Activated naive CD4-positive, alpha-beta T cell treated with anti-CD3 and anti-CD28 coated beads, Interleukin-2, amount 10 ng/mL, durations not matched to agents 7 days and 5 days (primary cell): ENCODE data around the gene MEAF6.
A peak's percentile ranks its signal among the peaks of the same experiment; 100 is the strongest.

Source experiments
- CTCF ChIA-PET: fragments of 350-600 bp; sonication (Branson Sonifier 250); formaldehyde crosslinking; loops from one replicate; lab custom pipeline; 2021; ENCODE audit warnings: antibody characterized with exemption; lab: Charles Lee
- DNase-seq: peaks from one replicate; pipeline ENCODE4 v3.0.0-alpha.2; 2020
- H3K27ac Mint-ChIP-seq: one replicate; pipeline ENCODE4 v1.8.0; 2021; ENCODE audit warnings: mild to moderate bottlenecking, moderate library complexity, mixed read lengths
- H3K27me3 Mint-ChIP-seq: one replicate; pipeline ENCODE4 v1.8.0; 2021; ENCODE audit warnings: mild to moderate bottlenecking, mixed read lengths
- H3K36me3 Mint-ChIP-seq: one replicate; pipeline ENCODE4 v1.8.0; 2021; ENCODE audit warnings: mixed read lengths
- H3K4me1 Mint-ChIP-seq: one replicate; pipeline ENCODE4 v1.8.0; 2021; ENCODE audit warnings: mixed read lengths
- H3K4me3 Mint-ChIP-seq: one replicate; pipeline ENCODE4 v1.8.0; 2021; ENCODE audit warnings: mild to moderate bottlenecking, moderate library complexity, mixed read lengths
- H3K9me3 Mint-ChIP-seq: one replicate; pipeline ENCODE4 v1.8.0; 2021; ENCODE audit warnings: mixed read lengths

MEAF6 gene

GRCh38 chr1:37469386-37469785, 45.2 kb downstream of the MEAF6 start:
- H3K36me3 Mint-ChIP-seq: no peaks in the 10 kb centered on the region
- H3K9me3 Mint-ChIP-seq: no peaks in the 10 kb centered on the region
- no peak overlapping the region for H3K27ac Mint-ChIP-seq
- no peak for DNase-seq
- H3K27me3 Mint-ChIP-seq: no peaks in the 10 kb centered on the region
- H3K4me1 Mint-ChIP-seq: peaks cover 38% of the 10 kb centered on the region
- no peak overlapping the region for H3K4me3 Mint-ChIP-seq
- CTCF ChIA-PET: interaction anchor here (1.1 to 8.4 kb wide), 4 partner anchors 12 to 215 kb away, joined by 3 to 78 read pairs (median 4); no protein-coding TSS in a partner anchor

- CTCF ChIA-PET: interaction anchor here (0.7 to 1.5 kb wide), 3 partner anchors 9 to 20 kb away, joined by 3 to 6 read pairs (median 4); no protein-coding TSS in a partner anchor
- Mint-ChIP-seq H3K9me3 (no peaks in the 10 kb centered on the region), H3K27ac (no peak overlapping the region), H3K27me3 (no peaks in the 10 kb centered on the region), H3K4me1 (peaks cover 29% of the 10 kb centered on the region), H3K4me3 (no peak overlapping the region), H3K36me3 (no peaks in the 10 kb centered on the region)
- DNase-seq: no peak
Measured at GRCh38 chr1:37468037-37468436, 46.5 kb downstream of the MEAF6 start.

GRCh38 chr1:37465593-37466517, 48.7 kb downstream of the MEAF6 start:
- Mint-ChIP-seq H3K27me3 (no peaks in the 10 kb centered on the region), H3K4me3 (no peak overlapping the region), H3K4me1 (peaks cover 11% of the 10 kb centered on the region), H3K27ac (no peak overlapping the region), H3K9me3 (no peaks in the 10 kb centered on the region), H3K36me3 (no peaks in the 10 kb centered on the region)
- CTCF ChIA-PET: interaction anchor here (1.0 to 4.5 kb wide), 5 partner anchors 10 to 216 kb away, joined by 3 to 36 read pairs (median 7); no protein-coding TSS in a partner anchor
- DNase-seq: no peak

DNA sequence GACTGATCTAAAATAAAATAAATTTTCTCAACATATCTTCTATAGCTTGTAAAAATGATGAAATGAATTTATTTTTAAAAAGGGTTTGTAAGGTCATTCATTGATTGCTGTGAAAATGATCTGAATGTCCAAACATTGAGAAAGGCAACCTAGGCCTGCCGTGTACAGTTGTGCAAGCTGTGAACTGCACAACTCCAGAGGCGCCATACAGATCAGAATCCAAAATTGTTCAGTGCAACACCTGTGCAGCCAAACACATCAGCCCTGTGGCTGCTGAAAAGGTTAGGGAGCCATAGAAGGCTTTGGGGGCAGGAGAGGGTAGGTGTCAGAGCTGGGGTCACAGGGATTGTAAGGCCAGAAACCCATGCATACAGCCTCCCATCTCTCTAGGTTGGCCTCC, 50.1 kb downstream of the MEAF6 start:
- no peak overlapping the region for H3K4me3 Mint-ChIP-seq
- H3K4me1 Mint-ChIP-seq: peaks cover 4% of the 10 kb centered on the region
- no peak overlapping the region for H3K27ac Mint-ChIP-seq
- no peaks in the 10 kb centered on the region for H3K27me3 Mint-ChIP-seq
- DNase-seq: no peak
- no peaks in the 10 kb centered on the region for H3K36me3 Mint-ChIP-seq
- CTCF ChIA-PET: interaction anchor here (1.4 to 4.5 kb wide), 2 partner anchors 9 to 23 kb away, joined by 7 to 36 read pairs; no protein-coding TSS in a partner anchor
- H3K9me3 Mint-ChIP-seq: no peaks in the 10 kb centered on the region

DNA sequence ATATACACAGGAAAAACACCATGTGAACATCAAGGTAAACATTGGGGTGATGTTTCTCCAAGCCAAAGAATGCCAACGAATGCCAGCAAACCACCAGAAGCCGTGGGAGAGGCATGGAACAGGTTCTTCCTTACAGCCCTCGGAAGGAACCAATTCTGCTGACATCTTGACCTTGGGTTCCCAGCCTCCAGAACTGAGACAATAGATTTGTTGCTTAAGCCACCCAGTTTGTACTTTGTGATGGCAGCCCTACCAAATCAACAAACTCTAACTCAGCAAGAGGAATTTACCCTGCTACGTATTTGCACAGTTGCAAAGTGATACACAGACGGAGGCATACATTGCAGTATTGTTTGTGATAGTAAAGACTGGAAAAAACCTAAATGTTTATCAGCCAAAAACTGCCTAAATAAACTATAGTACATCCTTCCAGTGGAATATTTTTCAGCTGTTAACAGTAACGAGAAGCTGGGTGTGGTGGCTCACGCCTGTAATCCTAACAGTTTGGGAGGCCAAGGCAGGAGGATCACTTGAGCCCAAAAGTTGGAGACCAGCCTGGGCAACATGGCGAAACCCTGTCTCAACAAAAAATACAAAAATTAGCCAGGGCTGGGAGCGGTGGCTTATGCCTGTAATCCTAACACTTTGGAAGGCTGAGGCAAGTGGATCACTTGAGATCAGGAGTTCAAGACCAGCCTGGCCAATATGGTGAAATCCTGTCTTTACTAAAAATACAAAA, 52.7 kb downstream of the MEAF6 start:
- no peaks in the 10 kb centered on the region for H3K9me3 Mint-ChIP-seq
- DNase-seq: no peak
- no peak overlapping the region for H3K4me3 Mint-ChIP-seq
- H3K27me3 Mint-ChIP-seq: no peaks in the 10 kb centered on the region
- CTCF ChIA-PET: interaction anchor here (0.8 to 15.6 kb wide), 2 partner anchors 25 to 26 kb away, joined by 4 to 261 read pairs; no protein-coding TSS in a partner anchor
- H3K4me1 Mint-ChIP-seq: no peaks in the 10 kb centered on the region
- no peaks in the 10 kb centered on the region for H3K36me3 Mint-ChIP-seq
- H3K27ac Mint-ChIP-seq: no peak overlapping the region

DNA sequence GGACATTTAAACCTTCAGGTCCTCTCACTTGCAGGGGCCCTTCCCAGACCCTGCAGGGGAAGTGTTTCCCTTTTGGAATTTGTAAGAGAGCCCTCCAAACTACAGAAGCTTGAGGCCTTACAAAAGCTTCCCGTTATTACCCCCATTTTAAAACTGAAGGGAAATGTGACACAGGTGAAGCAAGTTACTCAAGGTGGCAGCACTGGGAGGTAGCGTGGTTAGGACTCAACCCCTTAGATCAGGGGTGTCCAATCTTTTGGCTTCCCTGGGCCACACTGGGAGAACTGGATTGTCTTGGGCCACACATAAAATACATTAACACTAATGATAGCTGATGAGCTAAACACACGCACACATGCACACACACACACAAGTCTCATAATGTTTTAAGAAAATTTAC, 56.0 kb downstream of the MEAF6 start:
- Mint-ChIP-seq H3K4me3 (no peak overlapping the region), H3K4me1 (peaks cover 7% of the 10 kb centered on the region), H3K36me3 (peaks cover 3% of the 10 kb centered on the region), H3K9me3 (no peaks in the 10 kb centered on the region), H3K27me3 (no peaks in the 10 kb centered on the region), H3K27ac (no peak overlapping the region)
- CTCF ChIA-PET: interaction anchor here (1.2 to 15.6 kb wide), 4 partner anchors 9 to 224 kb away, joined by 6 to 261 read pairs (median 26); no protein-coding TSS in a partner anchor
- no peak for DNase-seq

DNA sequence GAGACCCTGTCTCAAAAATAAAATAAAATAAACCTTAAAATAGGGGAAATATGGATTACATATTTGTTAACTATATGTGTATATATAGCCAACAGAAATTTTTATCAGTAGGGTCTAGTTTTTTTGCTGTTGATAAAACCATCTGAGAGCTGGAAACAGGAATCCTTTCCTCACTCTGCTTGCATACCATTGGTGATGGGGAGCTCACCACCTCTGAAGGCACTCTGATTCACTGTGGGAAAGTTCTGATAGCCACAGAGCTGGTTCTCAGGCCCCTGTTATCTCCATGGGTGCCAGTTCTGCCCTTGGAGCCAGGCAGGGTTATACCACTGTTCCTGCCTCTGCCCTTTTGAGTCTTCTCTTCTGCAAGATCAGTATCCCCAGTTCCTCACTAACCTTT, 58.0 kb downstream of the MEAF6 start:
- peaks cover 3% of the 10 kb centered on the region for H3K36me3 Mint-ChIP-seq
- DNase-seq: no peak
- peaks cover 7% of the 10 kb centered on the region for H3K4me1 Mint-ChIP-seq
- H3K4me3 Mint-ChIP-seq: no peak overlapping the region
- H3K27me3 Mint-ChIP-seq: no peaks in the 10 kb centered on the region
- CTCF ChIA-PET: interaction anchor here (0.7 to 15.6 kb wide), 10 partner anchors 9 to 226 kb away, joined by 3 to 261 read pairs (median 4); partner anchors contain the start of gene ZC3H12A
- no peaks in the 10 kb centered on the region for H3K9me3 Mint-ChIP-seq
- no peak overlapping the region for H3K27ac Mint-ChIP-seq

DNA sequence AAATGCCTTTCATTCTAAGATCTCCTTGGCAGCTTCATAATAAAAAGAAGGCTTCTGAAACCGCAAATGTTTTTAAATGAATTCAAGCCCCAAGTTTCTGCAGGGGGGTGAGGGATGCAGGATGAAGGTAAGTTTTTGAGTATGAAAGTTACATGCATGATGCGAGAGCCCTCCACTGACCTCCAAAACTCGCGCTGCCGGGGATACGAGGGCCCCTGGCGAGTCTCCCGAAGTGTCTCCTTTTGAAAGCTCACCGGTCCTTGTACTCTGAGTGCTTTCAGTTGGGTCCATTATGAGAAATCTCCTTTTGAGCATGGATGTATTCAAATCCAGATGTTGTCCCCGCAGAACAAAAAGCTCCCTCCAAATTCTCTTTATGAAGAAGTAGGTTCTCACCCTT, 59.0 kb downstream of the MEAF6 start:
- DNase-seq: no peak
- no peak overlapping the region for H3K27ac Mint-ChIP-seq
- CTCF ChIA-PET: interaction anchor here (1.1 to 15.6 kb wide), 13 partner anchors 9 to 227 kb away, joined by 4 to 261 read pairs (median 5); partner anchors contain the start of gene ZC3H12A

DNA sequence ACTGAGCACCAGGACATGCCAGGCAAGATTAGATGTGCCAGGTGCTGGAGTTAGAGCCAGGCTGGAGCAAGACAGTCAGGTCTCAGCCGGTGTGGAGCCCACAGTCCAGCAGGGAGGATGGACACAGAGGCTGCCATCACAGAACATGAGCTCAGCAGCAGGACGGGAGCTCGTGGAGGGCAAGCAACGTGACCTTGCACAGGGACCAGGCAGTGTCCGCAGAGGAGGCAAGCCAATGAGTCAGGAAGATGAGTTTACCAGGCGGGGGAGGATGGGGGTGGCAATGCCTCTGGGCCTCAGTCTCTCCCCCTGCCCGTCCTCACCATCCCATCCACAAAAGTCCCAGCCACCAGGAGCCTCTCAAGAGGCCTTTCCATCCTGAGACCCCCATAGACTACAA, 60.9 kb downstream of the MEAF6 start:
- no peak for DNase-seq
- CTCF ChIA-PET: interaction anchor here (1.8 to 15.6 kb wide), 4 partner anchors 12 to 229 kb away, joined by 7 to 261 read pairs (median 42); partner anchors contain the start of gene ZC3H12A
- Mint-ChIP-seq H3K4me3 (no peak overlapping the region), H3K4me1 (peaks cover 17% of the 10 kb centered on the region), H3K27me3 (peaks cover 5% of the 10 kb centered on the region), H3K9me3 (no peaks in the 10 kb centered on the region), H3K27ac (peak overlapping the region; percentile 55), H3K36me3 (peaks cover 3% of the 10 kb centered on the region)

More for the DNA sequence above, 59.0 kb downstream of the MEAF6 start:
- Mint-ChIP-seq H3K27me3 (no peaks in the 10 kb centered on the region), H3K4me1 (peaks cover 9% of the 10 kb centered on the region), H3K4me3 (no peak overlapping the region), H3K9me3 (no peaks in the 10 kb centered on the region), H3K36me3 (peaks cover 3% of the 10 kb centered on the region)

DNA sequence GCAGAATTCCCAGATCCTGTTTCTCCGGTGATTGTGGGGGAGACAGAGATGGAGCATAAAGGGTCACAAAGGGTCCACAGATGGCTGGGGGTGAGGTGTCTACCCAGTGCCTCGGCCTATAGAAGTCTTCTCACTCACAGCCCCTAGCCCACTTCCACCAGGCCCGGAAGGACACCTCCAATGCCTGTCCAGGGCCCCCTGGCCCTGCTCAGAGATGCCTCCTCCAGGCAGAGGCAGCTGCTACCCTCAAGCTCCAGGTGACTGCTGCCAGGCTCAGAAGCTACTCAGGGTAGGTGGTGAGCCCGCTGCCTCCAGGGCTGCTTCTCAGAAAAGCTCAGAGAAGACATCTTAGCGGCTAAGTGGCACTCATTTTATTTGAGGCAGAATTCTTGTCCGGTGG, 62.1 kb downstream of the MEAF6 start:
- DNase-seq: no peak
- H3K27ac Mint-ChIP-seq: no peak overlapping the region
- H3K4me3 Mint-ChIP-seq: no peak overlapping the region
- peaks cover 15% of the 10 kb centered on the region for H3K27me3 Mint-ChIP-seq
- H3K9me3 Mint-ChIP-seq: no peaks in the 10 kb centered on the region
- CTCF ChIA-PET: interaction anchor here (1.5 to 15.6 kb wide), 3 partner anchors 25 to 231 kb away, joined by 5 to 261 read pairs (median 38); partner anchors contain the start of gene ZC3H12A
- peaks cover 17% of the 10 kb centered on the region for H3K4me1 Mint-ChIP-seq
- peaks cover 3% of the 10 kb centered on the region for H3K36me3 Mint-ChIP-seq

GRCh38 chr1:37449936-37450335, 64.6 kb downstream of the MEAF6 start:
- Mint-ChIP-seq H3K4me3 (no peak overlapping the region), H3K27ac (peak overlapping the region; percentile 69), H3K9me3 (no peaks in the 10 kb centered on the region), H3K36me3 (peaks cover 2% of the 10 kb centered on the region), H3K27me3 (peaks cover 32% of the 10 kb centered on the region), H3K4me1 (peaks cover 15% of the 10 kb centered on the region)
- peak; percentile 60 for DNase-seq
- CTCF ChIA-PET: interaction anchor here (1.1 to 15.6 kb wide), 4 partner anchors 16 to 232 kb away, joined by 4 to 261 read pairs (median 6); no protein-coding TSS in a partner anchor

DNA sequence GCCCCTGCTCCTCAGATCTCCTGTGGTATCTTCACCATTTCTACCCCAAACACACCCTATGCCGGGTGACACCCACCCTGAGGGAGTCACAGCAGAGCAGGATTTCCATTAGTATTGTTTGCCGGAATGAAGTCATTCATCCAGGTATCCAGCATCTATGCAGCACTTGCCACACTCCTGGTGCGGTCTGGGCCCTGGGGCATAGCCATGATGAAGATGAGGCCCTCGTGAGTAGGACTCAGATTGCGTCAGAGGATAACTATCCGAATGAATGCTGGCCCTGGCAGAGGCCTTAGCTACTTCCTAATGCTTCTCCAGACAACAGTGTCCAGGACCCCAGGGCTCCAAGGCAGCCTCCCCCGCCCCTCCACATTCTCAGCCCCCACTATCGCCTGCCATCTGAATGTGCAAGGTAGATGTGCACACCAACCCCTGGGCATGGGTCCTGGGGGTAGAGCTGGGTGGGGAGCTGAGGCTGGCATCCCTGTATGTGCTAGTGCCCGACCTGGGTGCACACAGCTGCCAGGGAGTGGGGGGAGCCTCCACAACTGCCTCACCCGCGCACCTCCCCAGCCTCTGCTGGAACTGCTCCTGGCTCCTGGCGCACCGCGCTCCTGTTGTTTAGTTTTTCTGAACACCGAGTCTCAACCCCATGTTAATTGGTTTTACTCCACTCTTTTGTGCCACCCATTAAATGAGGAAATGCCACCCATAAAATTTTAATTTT, 65.7 kb downstream of the MEAF6 start:
- Mint-ChIP-seq H3K9me3 (no peaks in the 10 kb centered on the region), H3K4me1 (peaks cover 10% of the 10 kb centered on the region), H3K27ac (no peak overlapping the region), H3K4me3 (no peak overlapping the region), H3K36me3 (no peaks in the 10 kb centered on the region), H3K27me3 (peaks cover 36% of the 10 kb centered on the region)
- no peak for DNase-seq
- CTCF ChIA-PET: interaction anchor here (1.2 to 15.6 kb wide), 2 partner anchors 15 to 39 kb away, joined by 4 to 261 read pairs; no protein-coding TSS in a partner anchor

GRCh38 chr1:37448185-37448584, 66.4 kb downstream of the MEAF6 start:
- Mint-ChIP-seq H3K4me1 (peaks cover 10% of the 10 kb centered on the region), H3K9me3 (no peaks in the 10 kb centered on the region), H3K27me3 (peaks cover 36% of the 10 kb centered on the region), H3K36me3 (no peaks in the 10 kb centered on the region), H3K4me3 (no peak overlapping the region), H3K27ac (no peak overlapping the region)
- CTCF ChIA-PET: interaction anchor here (15.6 kb wide), 1 partner anchor 40 kb away, joined by 261 read pairs; no protein-coding TSS in a partner anchor
- no peak for DNase-seq
